Stimulated activated CD4-positive, alpha-beta T cell treated with anti-CD3 and anti-CD28 coated beads, Interleukin-4, amount 100 ng/mL, for 1 hour (primary cell): ENCODE results near the gene STPG4.
"Not testable (repeated sequence)": the region's sequence is repeated elsewhere in the genome, so short reads cannot be mapped to it uniquely, and the experiment has no call there.

ENCODE experiments used
- DNase-seq: peaks from one replicate; pipeline ENCODE4 v3.0.0-alpha.2; 2020

Gene STPG4

DNA sequence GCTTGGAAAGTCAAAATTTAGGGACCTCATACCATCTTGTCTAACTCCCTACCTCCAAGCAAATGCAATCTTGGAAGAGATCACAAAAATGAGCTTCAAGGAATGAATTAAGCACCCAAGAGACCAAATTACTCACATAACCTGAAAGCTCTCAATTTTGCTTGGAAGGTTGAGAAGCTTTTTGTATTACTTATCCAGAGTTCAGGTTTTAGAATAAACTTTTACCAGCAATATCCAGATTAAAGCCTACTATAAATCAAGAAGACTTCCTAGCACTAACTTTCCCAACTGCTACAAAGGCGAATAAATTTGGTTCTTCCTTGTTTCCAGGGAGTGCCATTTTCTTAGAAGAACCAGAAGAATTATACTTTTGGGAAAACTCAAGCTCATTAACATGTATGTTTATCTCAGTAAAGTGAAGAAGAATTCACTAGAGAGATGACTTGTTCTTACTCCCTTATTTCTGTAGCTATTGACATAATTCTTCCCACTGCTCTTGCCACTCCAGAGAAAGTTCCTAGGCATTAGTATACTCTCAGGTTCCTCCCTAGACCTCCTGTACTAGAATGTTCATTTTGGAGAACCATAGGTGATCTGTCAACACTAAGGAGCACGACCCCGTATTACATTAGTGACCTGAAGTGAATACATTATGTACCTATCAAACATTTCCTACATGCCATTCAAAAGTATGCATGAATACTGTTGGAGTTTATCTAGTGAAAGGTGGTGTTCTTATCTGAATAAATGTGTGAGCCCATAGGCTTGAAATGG, 18.0 kb upstream of the STPG4 start:
- no peak for DNase-seq

GRCh38 chr2:47172156-47172921, 17.2 kb upstream of the STPG4 start:
- no peak for DNase-seq

DNA sequence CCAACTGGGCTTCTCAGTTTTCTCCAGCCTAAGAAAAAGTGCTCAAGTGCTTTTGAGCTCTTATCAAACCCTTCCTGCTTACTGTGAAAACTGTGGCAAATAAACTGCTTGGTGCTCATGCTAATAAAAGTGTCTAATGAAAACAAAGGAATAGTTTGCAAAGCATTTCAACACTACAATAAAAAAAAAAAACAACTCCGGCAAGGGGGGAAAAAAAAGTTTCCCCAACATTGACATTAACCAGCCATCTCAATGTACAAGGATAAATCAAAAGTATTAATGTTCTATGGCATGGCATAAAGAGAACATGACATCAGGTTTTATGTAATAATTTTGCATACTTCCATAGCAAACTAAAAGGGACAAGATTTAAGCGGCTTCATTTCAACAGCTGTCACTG, 14.7 kb upstream of the STPG4 start:
- DNase-seq: no peak

DNA sequence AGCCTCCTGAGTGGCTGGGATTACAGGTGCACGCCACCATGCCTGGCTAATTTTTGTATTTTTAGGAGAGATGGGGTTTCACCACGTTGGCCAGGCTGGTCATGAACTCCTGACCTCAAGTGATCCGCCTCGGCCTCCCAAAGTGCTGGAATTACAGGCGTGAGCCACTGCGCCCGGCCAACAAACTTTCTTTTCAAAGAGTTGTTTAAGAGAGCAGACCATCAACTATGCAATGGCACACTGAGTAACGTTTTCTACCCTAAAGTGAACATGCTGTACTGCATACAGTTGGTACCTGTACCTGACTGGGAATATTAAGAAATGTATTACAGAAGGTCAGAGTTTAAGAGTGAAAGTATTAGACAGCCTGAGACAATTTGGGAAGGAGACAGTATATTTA, 13.8 kb upstream of the STPG4 start:
- not testable (repeated sequence) for DNase-seq

DNA sequence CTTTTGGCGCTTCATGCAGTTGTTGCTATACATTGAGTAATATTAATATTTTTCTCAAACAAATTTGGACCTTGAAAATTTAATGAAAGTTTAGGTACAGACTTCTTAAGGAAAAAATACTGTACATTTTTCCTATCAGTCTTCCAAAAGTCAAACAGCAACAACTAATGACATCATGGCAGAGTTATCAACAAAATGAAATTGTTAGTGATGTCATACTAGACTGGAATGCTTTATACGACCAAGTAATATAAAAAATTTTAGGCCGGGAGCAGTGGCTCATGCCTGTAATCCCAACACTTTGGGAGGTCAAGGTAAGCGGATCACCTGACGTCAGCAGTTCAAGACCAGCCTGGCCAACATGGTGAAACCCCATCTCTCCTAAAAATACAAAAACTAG, 12.0 kb upstream of the STPG4 start:
- DNase-seq: no peak

GRCh38 chr2:47165001-47165555, 10.0 kb upstream of the STPG4 start:
- DNase-seq: no peak

DNA sequence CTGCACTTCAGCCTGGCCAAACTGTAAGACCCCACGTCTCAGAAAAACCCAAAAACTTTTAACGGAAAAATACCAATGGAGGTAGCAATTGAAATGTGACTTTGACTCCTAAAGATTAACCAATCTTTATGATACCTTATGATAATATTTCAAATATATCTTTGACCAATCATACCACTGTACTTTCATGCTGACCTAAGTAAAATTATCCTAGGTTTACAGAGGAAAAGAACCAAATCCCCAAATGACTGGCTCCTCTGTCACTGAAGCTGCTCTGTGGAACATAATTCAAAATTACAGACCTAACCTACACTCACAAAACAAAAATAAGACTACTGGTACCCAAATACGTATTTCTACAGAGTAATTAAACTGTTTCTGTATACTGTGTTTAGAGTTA, 7.7 kb upstream of the STPG4 start:
- no peak for DNase-seq

- no peak for DNase-seq
Observed at GRCh38 chr2:47161475-47161874, 6.4 kb upstream of the STPG4 start.

DNA sequence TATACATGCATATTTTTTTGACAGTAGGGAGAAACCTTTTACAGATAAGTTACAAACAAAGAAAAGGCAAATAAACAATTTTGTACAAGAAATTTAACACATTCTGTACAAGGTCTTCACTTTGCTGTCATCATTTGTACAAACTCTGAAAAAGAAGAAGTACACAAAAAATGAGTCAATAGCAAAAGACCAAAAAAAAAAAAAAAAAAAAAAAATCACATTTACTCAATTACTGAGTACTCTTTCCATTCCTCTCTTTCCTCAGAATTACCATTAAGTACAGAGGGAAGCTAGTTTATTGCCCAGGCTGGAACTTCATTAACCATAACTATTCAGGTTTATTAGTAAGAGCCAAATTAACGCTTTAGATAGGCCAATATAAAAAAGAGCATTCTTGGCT, 5.6 kb upstream of the STPG4 start:
- DNase-seq: no peak

DNA sequence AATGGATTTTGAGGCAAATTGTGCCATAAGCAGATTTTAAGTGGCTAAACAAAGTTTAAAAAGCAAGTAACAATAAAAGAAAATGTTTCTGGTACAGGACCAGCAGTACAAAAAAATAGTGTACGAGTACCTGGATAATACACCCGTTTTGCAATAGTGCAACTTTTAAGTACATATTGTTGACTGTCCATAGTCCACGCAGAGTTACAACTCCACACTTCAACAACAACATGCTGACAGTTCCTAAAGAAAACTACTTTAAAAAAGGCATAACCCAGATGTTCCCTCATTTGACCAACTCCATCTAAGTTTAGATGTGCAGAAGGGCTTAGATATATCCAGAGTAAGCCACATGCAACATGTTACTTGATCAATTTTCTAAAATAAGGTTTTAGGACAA, 5.1 kb upstream of the STPG4 start:
- no peak for DNase-seq

DNA sequence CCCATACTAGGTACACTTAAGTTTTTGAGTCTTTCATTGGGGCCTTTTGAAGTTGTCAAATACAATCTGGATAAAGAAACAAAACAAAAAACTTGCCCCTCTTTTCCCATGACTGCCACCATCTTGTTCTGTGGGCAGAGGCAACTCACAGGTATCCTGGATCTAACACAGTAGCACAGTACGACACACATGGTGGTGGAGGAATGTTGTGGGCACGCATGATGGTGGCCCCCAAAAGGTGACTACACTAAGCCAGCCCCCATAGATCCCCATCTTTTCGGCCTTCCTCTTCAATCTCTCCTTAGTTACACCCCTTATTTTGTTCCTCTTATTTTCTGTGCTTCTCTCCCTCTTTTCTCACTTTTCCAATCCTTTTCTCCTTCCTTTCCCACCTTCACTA, 4.5 kb upstream of the STPG4 start:
- no peak for DNase-seq

DNA sequence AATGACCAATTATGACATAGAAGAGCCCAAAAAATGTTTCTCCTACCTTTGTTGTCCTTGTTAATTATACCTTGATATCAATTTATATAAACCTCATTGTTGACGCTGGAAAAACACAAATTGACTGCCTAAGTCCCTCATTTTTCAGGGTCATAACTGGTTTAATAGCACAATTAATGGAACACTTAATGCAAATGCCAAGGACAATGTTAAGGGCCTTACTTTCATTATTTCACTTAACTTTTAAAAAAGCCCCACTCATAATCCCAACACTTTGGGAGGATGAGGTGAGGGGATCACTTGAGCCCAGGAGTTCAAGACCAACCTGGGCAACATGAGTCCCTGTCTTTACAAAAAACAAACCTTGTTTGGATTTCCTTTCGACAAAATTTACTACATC, 3.5 kb upstream of the STPG4 start:
- DNase-seq: no peak

GRCh38 chr2:47152803-47153202, 2.3 kb downstream of the STPG4 start:
- DNase-seq: no peak

GRCh38 chr2:47150175-47150574, 4.9 kb downstream of the STPG4 start:
- DNase-seq: no peak

DNA sequence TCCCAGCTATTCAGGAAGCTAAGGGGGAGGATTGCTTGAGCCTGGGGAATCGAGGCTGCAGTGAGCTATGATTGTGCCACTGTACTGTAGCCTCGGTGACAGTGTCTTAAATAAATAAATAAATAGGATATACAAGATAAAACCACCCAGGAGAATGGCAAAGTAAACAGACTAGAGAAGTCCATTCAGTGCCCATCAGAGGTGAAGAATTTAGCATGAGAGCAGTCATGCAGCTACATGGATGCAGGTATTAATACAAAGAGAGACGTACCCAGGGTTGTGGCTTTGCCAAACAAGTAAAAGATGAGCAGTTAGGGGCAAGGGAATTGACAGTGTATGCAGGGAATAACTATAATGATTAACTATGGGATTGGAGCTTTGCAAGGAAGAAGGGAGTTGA, 8.1 kb downstream of the STPG4 start:
- no peak for DNase-seq

DNA sequence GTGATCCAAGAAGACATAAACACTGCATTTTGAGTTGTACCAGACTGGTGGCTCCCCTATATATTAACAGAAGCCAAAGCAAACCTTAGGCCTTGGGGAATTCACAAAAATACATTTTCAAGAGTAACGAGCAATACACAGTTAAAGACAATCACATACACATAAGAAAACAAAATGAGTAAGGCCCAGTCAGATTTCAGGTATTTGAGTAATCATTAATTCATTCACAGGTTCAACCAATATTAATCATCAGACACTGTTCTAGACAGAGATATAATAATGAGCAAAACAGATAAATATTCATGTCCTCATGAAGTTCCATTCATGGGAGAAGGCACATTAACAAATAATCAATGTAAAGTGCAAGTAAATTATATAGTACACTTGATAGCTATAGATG, 9.6 kb downstream of the STPG4 start:
- no peak for DNase-seq

- DNase-seq: no peak
Observed at GRCh38 chr2:47141520-47141919, 13.6 kb downstream of the STPG4 start.

DNA sequence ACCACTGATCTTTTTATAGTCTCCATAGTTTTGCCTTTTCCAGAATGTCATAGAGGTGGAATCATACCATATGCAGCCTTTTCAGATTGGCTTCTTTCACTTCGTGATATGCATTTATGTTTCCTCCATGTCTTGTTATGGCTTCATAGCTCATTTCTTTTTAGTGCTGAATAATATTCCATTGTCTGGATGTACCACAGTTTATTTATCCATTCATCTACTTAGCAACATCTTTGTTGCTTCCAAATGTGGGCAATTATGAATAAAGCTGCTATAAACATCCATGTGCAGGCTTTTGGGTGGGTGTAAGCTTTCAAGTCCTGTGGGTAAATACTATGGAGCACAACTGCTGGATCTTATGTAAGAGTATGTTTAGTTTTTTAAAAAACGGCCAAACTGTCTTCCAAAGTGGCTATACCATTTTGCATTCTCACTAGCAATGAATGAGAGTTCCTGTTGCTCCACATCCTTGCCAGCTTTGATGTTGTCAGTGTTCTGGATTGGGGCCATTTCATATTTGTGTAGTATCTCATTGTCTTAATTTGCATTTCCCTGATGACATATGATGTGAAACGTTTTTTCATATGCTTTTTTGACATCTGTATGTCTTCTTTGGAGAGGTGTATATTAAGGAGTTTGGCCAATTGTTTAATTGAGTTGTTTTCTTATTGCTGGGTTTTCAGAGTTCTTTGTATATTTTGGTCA, 20.6 kb downstream of the STPG4 start:
- no peak for DNase-seq

- DNase-seq: no peak
Observed at GRCh38 chr2:47133046-47133445, 22.1 kb downstream of the STPG4 start.

- DNase-seq: no peak
Observed at GRCh38 chr2:47129191-47129706, 25.9 kb downstream of the STPG4 start.

- DNase-seq: no peak
Observed at GRCh38 chr2:47128705-47129104, 26.4 kb downstream of the STPG4 start.

DNA sequence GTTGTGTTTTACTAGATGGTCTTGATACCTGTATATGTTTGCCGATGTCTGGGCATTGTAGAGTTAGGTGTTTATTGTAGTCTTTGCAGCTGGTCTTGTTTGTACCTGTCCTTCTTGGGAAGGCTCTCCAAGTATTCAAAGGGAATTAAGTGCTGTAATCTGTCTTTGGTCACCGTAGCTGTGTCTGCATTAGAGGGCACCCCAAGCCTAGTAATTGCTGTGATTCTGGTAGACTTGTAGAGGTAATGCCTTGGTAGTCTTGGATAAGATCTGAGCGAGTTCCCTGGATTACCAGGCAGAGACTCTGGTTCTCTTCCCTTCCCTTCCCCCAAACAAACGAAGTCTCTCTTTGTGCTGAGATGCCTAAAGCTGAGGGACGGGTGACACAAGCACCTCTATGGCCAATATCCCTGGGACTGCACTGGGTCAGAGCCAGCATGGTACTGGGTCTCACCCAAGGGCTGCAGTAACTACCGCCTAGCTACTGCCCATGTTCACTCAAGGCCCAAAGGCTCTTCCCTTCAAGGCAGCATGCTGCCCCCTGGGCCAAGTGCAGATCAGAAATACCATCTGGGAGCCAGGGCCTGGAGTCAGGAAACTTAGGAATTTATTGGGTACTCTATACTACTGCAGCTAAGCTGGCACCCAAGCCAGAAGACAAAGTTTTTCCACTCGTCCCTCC, 27.1 kb downstream of the STPG4 start:
- no peak for DNase-seq

DNA sequence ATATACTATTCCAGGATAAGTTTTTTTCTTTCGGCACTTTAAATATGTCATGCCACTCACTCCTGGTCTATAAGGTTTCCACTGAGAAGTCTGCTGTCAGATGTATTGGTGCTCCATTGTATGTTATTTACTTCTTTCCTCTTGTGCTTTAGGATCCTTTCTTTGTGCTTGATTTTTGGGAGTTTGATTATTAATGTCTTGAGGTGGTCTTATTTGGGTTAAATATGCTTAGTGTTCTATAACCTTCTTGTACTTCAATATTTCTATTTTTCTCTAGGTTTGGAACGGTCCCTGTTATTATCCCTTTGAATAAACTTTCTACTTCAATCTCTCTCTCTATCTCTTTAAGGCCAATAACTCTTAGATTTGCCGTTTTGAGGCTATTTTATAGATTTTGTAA, 28.3 kb downstream of the STPG4 start:
- no peak for DNase-seq
